HepG2 (cell line): ENCODE measurements around the gene BCL2L13. TPM values are rescaled to one million over a fixed set of nuclear protein-coding genes. Genes with fewer than 3 reads are reported as not detected.

Experiments used
- ATAC-seq: fragments of 200-7000 bp; cut with Tn5 transposase; 3 replicates; pipeline ENCODE4 v1.9.1; 2020; ENCODE audit warnings: mild to moderate bottlenecking, moderate library complexity
- BruUV-seq: library from RNA; stranded (reverse); fragments of 400-500 nt; replicated peaks from 2 replicates; lab custom pipeline; 2021; lab: Mats Ljungman, UMichigan
- CTCF ChIA-PET: fragments of 300-600 bp; formaldehyde crosslinking; extraction: SDS; loops from one replicate; lab custom pipeline; 2021; ENCODE audit warnings: low total read pairs, inconsistent platforms, low intra/inter-chr PET ratio; lab: Yijun Ruan, JAX
- POLR2A ChIA-PET: fragments of 350-600 bp; sonication (Branson Sonifier 250); formaldehyde crosslinking; loops from one replicate; lab custom pipeline; 2020; ENCODE audit warnings: antibody characterized with exemption, inconsistent platforms; lab: Yijun Ruan, JAX
- DNase-seq: peaks from one replicate; pipeline ENCODE4 v3.0.0-alpha.2; 2015; ENCODE audit warnings: low spot score
- FAIRE-seq: peaks from 3 replicates; lab custom pipeline; 2011; peaks lifted over from hg19 to GRCh38; lab: Jason Lieb, UNC
- H2AFZ ChIP-seq: one replicate; pipeline ENCODE4 v1.6.1; 2011; ENCODE audit warnings: low read length, inconsistent platforms
- H3K27ac ChIP-seq: fragments of 300-600 bp; 3 replicates; pipeline ENCODE4 v1.8.0; 2011; ENCODE audit warnings: mixed run types, mild to moderate bottlenecking, mixed read lengths, low read length, inconsistent platforms; ENCODE audit not compliant: insufficient read depth; ENCODE audit errors: extremely low read length
- H3K27me3 ChIP-seq, 2 experiments: fragments of 200-600 bp in 1 of 2; 2 replicates in 1 of 2; 3 replicates in 1 of 2; pipeline versions ENCODE4 v1.6.0 to v1.8.0; 2011; ENCODE audit warnings: low read length in 2 of 2, mild to moderate bottlenecking in 2 of 2, moderate library complexity in 2 of 2, inconsistent platforms in 1 of 2; ENCODE audit not compliant: insufficient read depth in 2 of 2, control insufficient read depth in 1 of 2
- H3K36me3 ChIP-seq, 2 experiments: fragments of 200-600 bp in 1 of 2; replicated peaks in 1 of 2; 2 replicates in 1 of 2; 3 replicates in 1 of 2; pipeline versions ENCODE4 v1.5.1 to v1.8.0; 2011; ENCODE audit warnings: low read length in 2 of 2, inconsistent platforms in 1 of 2; ENCODE audit not compliant: insufficient read depth in 2 of 2, control insufficient read depth in 1 of 2
- H3K4me1 ChIP-seq: 2 replicates; pipeline ENCODE4 v1.5.1; 2012; ENCODE audit warnings: low read length, inconsistent platforms; ENCODE audit not compliant: insufficient read depth
- H3K4me2 ChIP-seq: 2 replicates; pipeline ENCODE4 v1.6.0; 2011; ENCODE audit warnings: low read depth, low read length, inconsistent platforms
- H3K4me3 ChIP-seq, 3 experiments: fragments of 200-600 bp in 1 of 3; sonication (generic), shearing (Covaris generic) in 1 of 3; replicated peaks in 1 of 3; 2 replicates each; pipeline ENCODE4 v1.5.1; 2011 to 2016; ENCODE audit warnings: low read length in 3 of 3, inconsistent platforms in 2 of 3, low read depth in 2 of 3, mild to moderate bottlenecking in 2 of 3, control low read depth in 1 of 3, mixed read lengths in 1 of 3; ENCODE audit not compliant: insufficient read depth in 1 of 3
- H3K79me2 ChIP-seq: one replicate; pipeline ENCODE4 v1.6.1; 2011; ENCODE audit warnings: low read length, inconsistent platforms; ENCODE audit not compliant: insufficient read depth
- H3K9ac ChIP-seq: 2 replicates; pipeline ENCODE4 v1.6.0; 2011; ENCODE audit warnings: mild to moderate bottlenecking, low read depth, low read length, inconsistent platforms; ENCODE audit not compliant: insufficient read depth
- H3K9me3 ChIP-seq: 2 replicates; pipeline ENCODE4 v1.5.1; 2012; ENCODE audit warnings: mild to moderate bottlenecking, low read length
- H4K20me1 ChIP-seq: 2 replicates; pipeline ENCODE4 v1.6.0; 2011; ENCODE audit warnings: inconsistent platforms, mild to moderate bottlenecking, low read length, moderate library complexity; ENCODE audit not compliant: insufficient read depth
- ARNT ChIP-seq: fragments of 450-650 bp; IDR thresholded peaks from 2 replicates; pipeline ENCODE4 v1.6.1; 2017
- EEA1 ChIP-seq: sonication (generic); formaldehyde crosslinking; IDR thresholded peaks from 2 replicates; pipeline ENCODE4 v1.5.1; 2020; ENCODE audit warnings: mild to moderate bottlenecking, missing genetic modification reagents, borderline replicate concordance
- HNRNPLL ChIP-seq: fragments of 200-400 bp; formaldehyde crosslinking; IDR thresholded peaks from 2 replicates; pipeline ENCODE4 v1.6.1; 2017; ENCODE audit warnings: mild to moderate bottlenecking, low read depth, low read length; ENCODE audit not compliant: poor library complexity, severe bottlenecking
- ZBTB38 ChIP-seq: sonication (generic); formaldehyde crosslinking; IDR thresholded peaks from 2 replicates; pipeline ENCODE4 v1.5.1; 2020; ENCODE audit warnings: mild to moderate bottlenecking, missing genetic modification reagents
- ZNF256 ChIP-seq: sonication (generic); formaldehyde crosslinking; conservative IDR thresholded peaks from 2 replicates; pipeline ENCODE4 v1.4.0; 2020; ENCODE audit warnings: missing genetic modification reagents
- ZNF616 ChIP-seq: sonication (generic); formaldehyde crosslinking; IDR thresholded peaks from 2 replicates; pipeline ENCODE4 v1.5.0; 2020; ENCODE audit warnings: low read depth, mild to moderate bottlenecking, missing genetic modification reagents
- ZNF766 ChIP-seq: sonication (generic); formaldehyde crosslinking; IDR thresholded peaks from 2 replicates; pipeline ENCODE4 v1.5.0; 2020; ENCODE audit warnings: missing genetic modification reagents, borderline replicate concordance
- WGBS: methylation state at CpG from one replicate; pipeline ENCODE4 v1.1.6; 2017; ENCODE audit warnings: low lambda C conversion rate; 5-methylcytosine and 5-hydroxymethylcytosine counted together
- in situ Hi-C: cut with HindIII; loops from 2 replicates; pipeline ENCODE4 v1.10.0; 2017; ENCODE audit warnings: low pct_unique_long_range_greater_than_20kb; ENCODE audit not compliant: extremely low pct_ligation_motif_present
- intact Hi-C: fragments of 100-400 bp; cut with micrococcal nuclease; formaldehyde crosslinking; loops from one replicate; pipeline ENCODE4 v1.10.0; 2022; ENCODE audit not compliant: unreplicated experiment
- polyA plus RNA-seq, 8 experiments: library from polyadenylated mRNA; depleted of rRNA in 3 of 8; stranded (reverse) in 7 of 8; unstranded in 1 of 8; fragments of >200 nt; fragmentation: Illumina TruSeq in 4 of 8; extraction: Trizol in 4 of 8; gene quantifications; 2 replicates each; pipeline versions ENCODE4 v1.2.1 to v1.2.3, GENCODE V29; 2011 to 2016; ENCODE audit warnings: low read depth in 4 of 8, missing spikeins in 1 of 8, mixed read lengths in 1 of 8; ENCODE audit not compliant: insufficient read depth in 1 of 8
- total RNA-seq, 5 experiments: library from RNA; depleted of rRNA; stranded (reverse); fragments of >200 nt; fragmentation: Illumina TruSeq; extraction: Trizol; gene quantifications; 2 replicates each; pipeline ENCODE4 v1.2.3, GENCODE V29; 2016; ENCODE audit warnings: low read depth in 1 of 5
- TF ChIP-seq, protein P1 (sequence below): sonication (generic); formaldehyde crosslinking; IDR thresholded peaks from 2 replicates; pipeline ENCODE4 v1.4.0; 2020; ENCODE audit warnings: mild to moderate bottlenecking, missing genetic modification reagents
- TF ChIP-seq, protein P2 (sequence below): sonication (generic); formaldehyde crosslinking; IDR thresholded peaks from 2 replicates; pipeline ENCODE4 v1.4.0; 2020; ENCODE audit warnings: missing genetic modification reagents, borderline replicate concordance
- TF ChIP-seq, protein P3 (sequence below): sonication (generic); formaldehyde crosslinking; IDR thresholded peaks from 2 replicates; pipeline ENCODE4 v1.5.0; 2020; ENCODE audit warnings: mild to moderate bottlenecking, missing genetic modification reagents
- TF ChIP-seq, protein P4 (sequence below): sonication (generic); formaldehyde crosslinking; IDR thresholded peaks from 2 replicates; pipeline ENCODE4 v1.4.0; 2020; ENCODE audit warnings: missing genetic modification reagents
- TF ChIP-seq, protein P5 (sequence below): sonication (generic); formaldehyde crosslinking; IDR thresholded peaks from 2 replicates; pipeline ENCODE4 v1.4.0; 2020; ENCODE audit warnings: missing genetic modification reagents, mild to moderate bottlenecking, borderline replicate concordance

Gene BCL2L13
- total and polyA plus RNA-seq, 2 of the 13 experiments (the other 11 are each of a cell fraction or from before 2014, with no cell fraction given) = 13.5 to 14.6 TPM

DNA sequence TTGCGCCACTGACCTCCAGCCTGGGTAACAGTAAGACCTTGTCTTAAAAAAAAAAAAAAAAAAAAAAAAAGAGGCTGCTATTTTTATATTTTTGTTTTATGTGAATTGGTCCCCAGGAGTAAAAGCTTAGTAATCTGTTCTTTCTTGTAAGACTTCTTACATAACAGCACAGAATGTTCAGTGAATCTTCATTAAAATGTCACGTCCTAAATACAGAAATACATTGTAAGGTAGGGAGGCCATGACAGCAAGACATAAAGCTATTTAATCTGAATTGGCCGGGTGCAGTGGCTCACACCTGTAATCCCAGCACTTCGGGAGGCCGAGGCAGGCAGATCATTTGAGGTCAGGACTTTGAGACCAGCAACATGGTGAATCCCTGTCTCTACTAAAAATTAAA lies 71.5 kb downstream of the BCL2L13 start:
- intact Hi-C loops (no loop called here), in situ Hi-C loops (no loop called here)
- H3K79me2 ChIP-seq = no peaks in the 10 kb centered on the region
- no peaks in the 10 kb centered on the region for H3K27me3 ChIP-seq
- H3K4me1 ChIP-seq = 0 out of 2 replicates have a peak, but pooled peaks cover 7% of the 10 kb centered on the region
- no peaks in the 10 kb centered on the region for H3K9me3 ChIP-seq
- WGBS = 98% methylated on average over 5 of the region's 5 CpGs
- ATAC-seq (no peak), FAIRE-seq (no peak), DNase-seq (no peak)
- no TSS peak for BruUV-seq
- ChIA-PET POLR2A (no interaction called here), CTCF (no interaction called here)
- no peaks in the 10 kb centered on the region for H4K20me1 ChIP-seq
- no peak overlapping the region for H3K4me2 ChIP-seq
- H3K27ac ChIP-seq = no peak overlapping the region
- no peak overlapping the region for H2AFZ ChIP-seq
- H3K9ac ChIP-seq = no peak overlapping the region
- no peak overlapping the region for H3K4me3 ChIP-seq
- no peaks in the 10 kb centered on the region for H3K36me3 ChIP-seq
- TF ChIP-seq, protein P1, sequence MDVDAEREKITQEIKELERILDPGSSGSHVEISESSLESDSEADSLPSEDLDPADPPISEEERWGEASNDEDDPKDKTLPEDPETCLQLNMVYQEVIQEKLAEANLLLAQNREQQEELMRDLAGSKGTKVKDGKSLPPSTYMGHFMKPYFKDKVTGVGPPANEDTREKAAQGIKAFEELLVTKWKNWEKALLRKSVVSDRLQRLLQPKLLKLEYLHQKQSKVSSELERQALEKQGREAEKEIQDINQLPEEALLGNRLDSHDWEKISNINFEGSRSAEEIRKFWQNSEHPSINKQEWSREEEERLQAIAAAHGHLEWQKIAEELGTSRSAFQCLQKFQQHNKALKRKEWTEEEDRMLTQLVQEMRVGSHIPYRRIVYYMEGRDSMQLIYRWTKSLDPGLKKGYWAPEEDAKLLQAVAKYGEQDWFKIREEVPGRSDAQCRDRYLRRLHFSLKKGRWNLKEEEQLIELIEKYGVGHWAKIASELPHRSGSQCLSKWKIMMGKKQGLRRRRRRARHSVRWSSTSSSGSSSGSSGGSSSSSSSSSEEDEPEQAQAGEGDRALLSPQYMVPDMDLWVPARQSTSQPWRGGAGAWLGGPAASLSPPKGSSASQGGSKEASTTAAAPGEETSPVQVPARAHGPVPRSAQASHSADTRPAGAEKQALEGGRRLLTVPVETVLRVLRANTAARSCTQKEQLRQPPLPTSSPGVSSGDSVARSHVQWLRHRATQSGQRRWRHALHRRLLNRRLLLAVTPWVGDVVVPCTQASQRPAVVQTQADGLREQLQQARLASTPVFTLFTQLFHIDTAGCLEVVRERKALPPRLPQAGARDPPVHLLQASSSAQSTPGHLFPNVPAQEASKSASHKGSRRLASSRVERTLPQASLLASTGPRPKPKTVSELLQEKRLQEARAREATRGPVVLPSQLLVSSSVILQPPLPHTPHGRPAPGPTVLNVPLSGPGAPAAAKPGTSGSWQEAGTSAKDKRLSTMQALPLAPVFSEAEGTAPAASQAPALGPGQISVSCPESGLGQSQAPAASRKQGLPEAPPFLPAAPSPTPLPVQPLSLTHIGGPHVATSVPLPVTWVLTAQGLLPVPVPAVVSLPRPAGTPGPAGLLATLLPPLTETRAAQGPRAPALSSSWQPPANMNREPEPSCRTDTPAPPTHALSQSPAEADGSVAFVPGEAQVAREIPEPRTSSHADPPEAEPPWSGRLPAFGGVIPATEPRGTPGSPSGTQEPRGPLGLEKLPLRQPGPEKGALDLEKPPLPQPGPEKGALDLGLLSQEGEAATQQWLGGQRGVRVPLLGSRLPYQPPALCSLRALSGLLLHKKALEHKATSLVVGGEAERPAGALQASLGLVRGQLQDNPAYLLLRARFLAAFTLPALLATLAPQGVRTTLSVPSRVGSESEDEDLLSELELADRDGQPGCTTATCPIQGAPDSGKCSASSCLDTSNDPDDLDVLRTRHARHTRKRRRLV (CRISPR knock-in tag) = no peak
- TF ChIP-seq ZNF256 (CRISPR knock-in tag) (no peak), ZBTB38 (CRISPR knock-in tag) (no peak), HNRNPLL (no peak), ARNT (no peak), ZNF766 (CRISPR knock-in tag) (no peak), EEA1 (CRISPR knock-in tag) (no peak), ZNF616 (CRISPR knock-in tag) (no peak)
- TF ChIP-seq, protein P2, sequence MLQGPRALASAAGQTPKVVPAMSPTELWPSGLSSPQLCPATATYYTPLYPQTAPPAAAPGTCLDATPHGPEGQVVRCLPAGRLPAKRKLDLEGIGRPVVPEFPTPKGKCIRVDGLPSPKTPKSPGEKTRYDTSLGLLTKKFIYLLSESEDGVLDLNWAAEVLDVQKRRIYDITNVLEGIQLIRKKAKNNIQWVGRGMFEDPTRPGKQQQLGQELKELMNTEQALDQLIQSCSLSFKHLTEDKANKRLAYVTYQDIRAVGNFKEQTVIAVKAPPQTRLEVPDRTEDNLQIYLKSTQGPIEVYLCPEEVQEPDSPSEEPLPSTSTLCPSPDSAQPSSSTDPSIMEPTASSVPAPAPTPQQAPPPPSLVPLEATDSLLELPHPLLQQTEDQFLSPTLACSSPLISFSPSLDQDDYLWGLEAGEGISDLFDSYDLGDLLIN = no peak
- TF ChIP-seq, protein P3, sequence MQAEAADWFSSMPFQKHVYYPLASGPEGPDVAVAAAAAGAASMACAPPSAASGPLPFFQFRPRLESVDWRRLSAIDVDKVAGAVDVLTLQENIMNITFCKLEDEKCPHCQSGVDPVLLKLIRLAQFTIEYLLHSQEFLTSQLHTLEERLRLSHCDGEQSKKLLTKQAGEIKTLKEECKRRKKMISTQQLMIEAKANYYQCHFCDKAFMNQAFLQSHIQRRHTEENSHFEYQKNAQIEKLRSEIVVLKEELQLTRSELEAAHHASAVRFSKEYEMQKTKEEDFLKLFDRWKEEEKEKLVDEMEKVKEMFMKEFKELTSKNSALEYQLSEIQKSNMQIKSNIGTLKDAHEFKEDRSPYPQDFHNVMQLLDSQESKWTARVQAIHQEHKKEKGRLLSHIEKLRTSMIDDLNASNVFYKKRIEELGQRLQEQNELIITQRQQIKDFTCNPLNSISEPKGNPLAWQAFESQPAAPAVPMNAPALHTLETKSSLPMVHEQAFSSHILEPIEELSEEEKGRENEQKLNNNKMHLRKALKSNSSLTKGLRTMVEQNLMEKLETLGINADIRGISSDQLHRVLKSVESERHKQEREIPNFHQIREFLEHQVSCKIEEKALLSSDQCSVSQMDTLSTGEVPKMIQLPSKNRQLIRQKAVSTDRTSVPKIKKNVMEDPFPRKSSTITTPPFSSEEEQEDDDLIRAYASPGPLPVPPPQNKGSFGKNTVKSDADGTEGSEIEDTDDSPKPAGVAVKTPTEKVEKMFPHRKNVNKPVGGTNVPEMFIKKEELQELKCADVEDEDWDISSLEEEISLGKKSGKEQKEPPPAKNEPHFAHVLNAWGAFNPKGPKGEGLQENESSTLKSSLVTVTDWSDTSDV (CRISPR knock-in tag) = no peak
- TF ChIP-seq, protein P4, sequence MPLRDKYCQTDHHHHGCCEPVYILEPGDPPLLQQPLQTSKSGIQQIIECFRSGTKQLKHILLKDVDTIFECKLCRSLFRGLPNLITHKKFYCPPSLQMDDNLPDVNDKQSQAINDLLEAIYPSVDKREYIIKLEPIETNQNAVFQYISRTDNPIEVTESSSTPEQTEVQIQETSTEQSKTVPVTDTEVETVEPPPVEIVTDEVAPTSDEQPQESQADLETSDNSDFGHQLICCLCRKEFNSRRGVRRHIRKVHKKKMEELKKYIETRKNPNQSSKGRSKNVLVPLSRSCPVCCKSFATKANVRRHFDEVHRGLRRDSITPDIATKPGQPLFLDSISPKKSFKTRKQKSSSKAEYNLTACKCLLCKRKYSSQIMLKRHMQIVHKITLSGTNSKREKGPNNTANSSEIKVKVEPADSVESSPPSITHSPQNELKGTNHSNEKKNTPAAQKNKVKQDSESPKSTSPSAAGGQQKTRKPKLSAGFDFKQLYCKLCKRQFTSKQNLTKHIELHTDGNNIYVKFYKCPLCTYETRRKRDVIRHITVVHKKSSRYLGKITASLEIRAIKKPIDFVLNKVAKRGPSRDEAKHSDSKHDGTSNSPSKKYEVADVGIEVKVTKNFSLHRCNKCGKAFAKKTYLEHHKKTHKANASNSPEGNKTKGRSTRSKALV (CRISPR knock-in tag) = no peak
- TF ChIP-seq, protein P5, sequence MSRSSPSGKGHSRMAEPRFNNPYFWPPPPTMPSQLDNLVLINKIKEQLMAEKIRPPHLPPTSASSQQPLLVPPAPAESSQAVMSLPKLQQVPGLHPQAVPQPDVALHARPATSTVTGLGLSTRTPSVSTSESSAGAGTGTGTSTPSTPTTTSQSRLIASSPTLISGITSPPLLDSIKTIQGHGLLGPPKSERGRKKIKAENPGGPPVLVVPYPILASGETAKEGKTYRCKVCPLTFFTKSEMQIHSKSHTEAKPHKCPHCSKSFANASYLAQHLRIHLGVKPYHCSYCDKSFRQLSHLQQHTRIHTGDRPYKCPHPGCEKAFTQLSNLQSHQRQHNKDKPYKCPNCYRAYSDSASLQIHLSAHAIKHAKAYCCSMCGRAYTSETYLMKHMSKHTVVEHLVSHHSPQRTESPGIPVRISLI (CRISPR knock-in tag) = no peak
